NCI-H345 treated with DMSO at 0.1 percent for 48 hours (cell line): Measurements from ENCODE around the gene KCNJ5.

Source experiments
- DNase-seq: peaks from one replicate; lab custom pipeline; 2025; ENCODE audit not compliant: unreplicated experiment; lab: John Stamatoyannopoulos, UW

The KCNJ5 gene

DNA sequence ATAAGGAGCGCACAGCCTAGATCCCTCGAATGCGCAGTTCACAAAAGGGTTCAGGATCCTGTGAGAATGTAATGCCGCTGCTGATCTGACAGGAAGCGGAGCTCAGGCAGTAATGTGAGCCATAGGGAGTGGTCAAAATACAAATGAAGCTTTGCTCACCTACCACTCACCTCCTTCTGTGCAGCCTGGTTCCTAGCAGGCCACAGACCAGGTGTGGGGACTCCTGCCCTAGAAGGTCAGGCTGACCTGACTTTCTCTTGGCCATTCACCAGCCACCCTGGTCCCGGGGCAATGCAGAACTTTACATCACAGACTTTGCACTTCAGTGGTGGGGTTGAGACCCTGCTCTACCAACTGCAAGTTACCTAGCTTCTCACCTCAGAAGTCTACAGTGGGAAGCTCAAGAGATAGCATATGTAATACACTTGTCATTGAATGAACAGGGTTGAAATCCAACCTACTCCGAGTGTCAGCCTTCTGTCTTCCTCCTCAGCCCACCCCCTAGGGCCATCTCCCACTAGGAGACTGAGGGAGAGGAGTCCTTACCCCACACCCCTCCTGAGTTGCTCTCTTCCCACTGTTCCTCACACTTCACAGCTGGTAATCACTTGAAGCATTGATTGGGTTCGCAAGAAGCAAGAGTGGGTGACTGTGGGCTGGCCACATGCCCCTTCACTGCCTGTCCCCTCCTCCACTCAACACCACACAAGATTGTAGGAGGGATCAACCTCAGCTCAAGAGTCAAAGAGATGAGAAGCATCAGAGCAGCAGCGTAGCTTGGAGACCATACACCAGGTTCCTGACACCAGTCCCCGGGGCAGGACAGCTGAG, 22.1 kb upstream of the KCNJ5 start:
- no peak for DNase-seq

GRCh38 chr11:128871168-128871610, 20.0 kb upstream of the KCNJ5 start:
- DNase-seq: no peak

DNA sequence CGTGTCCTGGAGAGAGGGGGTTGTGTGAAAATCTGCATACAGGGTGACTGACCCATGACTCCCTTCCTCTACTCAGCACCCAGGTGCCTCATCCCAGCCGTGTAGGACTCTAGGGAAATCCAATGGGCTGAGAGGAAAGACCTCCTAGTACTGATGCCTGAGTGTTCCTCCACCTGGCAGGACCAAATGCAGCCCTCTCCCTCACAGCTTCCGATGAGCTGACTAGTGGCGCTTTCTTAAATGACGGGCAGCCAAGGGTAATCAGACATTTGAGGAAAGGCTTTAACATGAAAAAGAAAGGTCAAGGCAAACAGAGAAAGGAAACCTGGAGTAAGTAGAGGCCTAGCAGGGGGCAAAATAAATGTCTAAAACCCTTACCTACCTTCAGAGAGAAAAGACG, 19.1 kb upstream of the KCNJ5 start:
- DNase-seq: no peak

DNA sequence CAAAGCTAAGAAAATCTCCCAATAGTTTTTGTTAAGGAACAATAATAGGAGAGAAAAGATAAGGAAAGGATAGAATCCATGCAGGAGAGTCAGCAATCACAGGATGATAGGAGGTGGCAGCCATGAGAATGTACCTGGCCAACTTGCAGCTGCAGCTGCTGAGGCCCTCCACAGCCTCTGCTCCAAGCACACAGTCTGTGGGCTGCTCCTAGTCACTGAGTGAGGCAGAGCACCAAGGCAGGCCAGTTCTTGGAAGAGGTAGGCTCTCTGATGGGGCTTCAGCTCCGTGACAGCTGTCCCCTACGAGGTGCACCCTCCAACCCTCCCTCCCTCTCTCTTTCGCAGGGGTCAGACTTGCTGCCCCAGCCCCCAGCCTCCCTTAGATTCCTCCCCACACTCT, 18.6 kb upstream of the KCNJ5 start:
- DNase-seq: no peak

GRCh38 chr11:128874427-128874826, 16.7 kb upstream of the KCNJ5 start:
- no peak for DNase-seq

- no peak for DNase-seq
These were observed 15.0 kb upstream of the KCNJ5 start for GRCh38 chr11:128876133-128876650.

GRCh38 chr11:128877726-128878125, 13.4 kb upstream of the KCNJ5 start:
- DNase-seq: no peak

- DNase-seq: no peak
These were observed 12.7 kb upstream of the KCNJ5 start for GRCh38 chr11:128878455-128878854.

GRCh38 chr11:128879817-128880216, 11.3 kb upstream of the KCNJ5 start:
- no peak for DNase-seq

GRCh38 chr11:128881221-128881620, 9.9 kb upstream of the KCNJ5 start:
- DNase-seq: no peak

- DNase-seq: no peak
These were observed 8.7 kb upstream of the KCNJ5 start for GRCh38 chr11:128882451-128882850.

GRCh38 chr11:128884054-128884453, 7.1 kb upstream of the KCNJ5 start:
- DNase-seq: no peak

- peak; percentile 62 for DNase-seq
These were observed 6.3 kb upstream of the KCNJ5 start for GRCh38 chr11:128884703-128885338.

- peak; percentile 4 for DNase-seq
These were observed 4.6 kb upstream of the KCNJ5 start for GRCh38 chr11:128886406-128887124.

- DNase-seq: no peak
These were observed 2.8 kb upstream of the KCNJ5 start for GRCh38 chr11:128888034-128888985.

- no peak for DNase-seq
These were observed 1.4 kb upstream of the KCNJ5 start for GRCh38 chr11:128889657-128890213.

- no peak for DNase-seq
These were observed 977 bp upstream of the KCNJ5 start for GRCh38 chr11:128890216-128890542.

- no peak for DNase-seq
These were observed 800 bp downstream of the KCNJ5 start for GRCh38 chr11:128891913-128892398.

DNA sequence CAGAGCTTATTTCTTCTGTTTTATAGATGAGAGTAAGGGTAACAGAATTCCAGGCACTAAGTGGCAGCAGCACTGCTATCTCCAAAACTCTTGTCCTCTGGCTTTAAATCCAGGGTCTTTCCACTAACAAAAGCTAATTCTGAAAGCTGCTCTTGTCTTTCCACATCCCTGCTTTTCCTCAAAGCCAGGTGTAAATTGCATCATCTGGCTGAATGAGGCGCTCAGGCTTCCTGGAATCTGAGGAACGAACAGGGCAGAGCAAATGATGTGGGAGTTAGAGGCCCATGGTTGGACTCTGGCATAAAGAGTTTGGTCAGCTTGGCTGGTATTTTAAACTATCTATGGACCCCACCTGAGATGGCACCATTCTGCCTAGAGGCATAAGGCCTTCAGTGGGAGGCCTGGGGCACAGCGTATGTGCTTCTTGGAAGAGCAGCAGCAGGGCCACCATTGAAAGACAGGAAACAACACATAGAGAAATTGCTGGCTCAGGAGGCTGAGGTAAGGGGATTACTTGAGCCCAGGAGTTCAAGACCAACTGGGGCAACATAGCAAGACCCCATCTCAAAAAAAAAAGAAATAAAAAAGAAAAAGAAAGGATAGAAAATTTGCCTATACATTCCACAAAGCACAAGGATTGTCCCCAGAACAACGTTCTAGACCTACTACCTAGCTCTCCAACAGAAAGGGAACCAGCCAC, 1.9 kb downstream of the KCNJ5 start:
- DNase-seq: no peak
